NCI-H2227 (cell line): ENCODE measurements around the gene PDE11A.
A peak's percentile ranks its signal among the peaks of the same experiment; 100 is the strongest.

Experiments used
- DNase-seq: peaks from one replicate; lab custom pipeline; 2025; ENCODE audit not compliant: unreplicated experiment; lab: John Stamatoyannopoulos, UW

Gene PDE11A

DNA sequence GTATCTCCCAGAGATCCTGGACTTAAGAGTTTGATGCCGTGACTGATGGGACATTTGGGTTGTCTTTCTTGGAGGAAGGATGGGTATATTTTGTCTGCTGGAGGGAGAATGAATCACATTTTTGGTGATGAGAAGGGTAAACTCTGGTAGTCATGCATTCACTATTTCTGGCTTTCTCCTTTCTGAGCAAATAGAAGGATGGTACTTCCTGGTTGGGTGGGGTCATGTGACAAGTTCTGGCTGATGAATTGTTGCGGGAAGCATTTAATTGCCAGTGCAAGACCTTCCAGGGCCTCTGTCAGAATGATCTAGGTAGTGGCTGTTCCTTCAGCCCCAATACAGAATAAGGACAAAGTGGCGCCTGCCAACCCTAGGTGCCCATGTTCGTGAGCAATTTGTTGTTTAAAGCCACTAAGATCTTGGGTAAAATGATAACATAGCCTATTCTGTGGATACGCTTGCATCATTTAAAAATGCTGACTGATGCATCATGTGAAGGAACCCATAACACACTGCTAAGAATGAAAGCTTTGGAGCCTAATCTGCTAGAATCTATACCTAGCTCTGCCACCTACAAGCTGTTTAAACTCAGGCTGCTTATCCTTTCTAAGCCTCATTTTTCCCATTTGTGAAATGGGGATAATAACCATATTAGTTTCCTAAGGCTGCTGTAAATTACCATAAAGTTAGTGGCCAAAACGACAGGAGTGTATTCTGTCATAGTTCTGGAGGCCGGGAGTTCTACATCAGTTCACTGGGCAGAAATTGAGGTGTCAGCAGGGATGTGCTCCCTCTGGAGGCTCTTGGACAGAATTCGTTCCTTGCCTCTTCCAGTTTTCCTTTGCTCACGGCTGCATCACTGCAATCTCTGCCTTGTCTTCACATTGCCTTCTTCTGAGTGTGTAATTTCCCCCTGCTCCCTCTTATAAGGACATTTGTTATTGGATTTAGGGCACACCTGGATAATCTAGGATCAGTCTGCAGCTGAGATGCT, 398.7 kb downstream of the PDE11A start:
- DNase-seq = no peak

DNA sequence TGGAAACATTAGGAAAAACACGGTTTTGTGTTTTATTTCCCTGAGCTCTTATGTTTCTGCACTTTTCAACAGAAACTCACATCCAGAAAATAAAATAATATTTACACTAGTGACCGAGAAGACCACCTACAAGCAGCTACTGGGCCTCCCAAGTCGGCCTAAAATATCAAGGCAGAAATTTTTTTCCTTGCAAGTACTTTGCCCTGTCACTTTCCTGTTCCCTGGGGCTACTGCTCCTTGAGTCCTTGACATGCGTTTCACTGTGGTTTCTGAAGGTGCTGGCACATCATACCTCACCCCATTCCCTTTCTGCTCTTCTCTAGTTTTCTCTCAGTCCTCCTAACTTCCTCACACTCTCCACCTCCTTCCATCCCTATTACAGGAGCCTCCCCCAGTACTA, 400.9 kb downstream of the PDE11A start:
- DNase-seq = no peak

DNA sequence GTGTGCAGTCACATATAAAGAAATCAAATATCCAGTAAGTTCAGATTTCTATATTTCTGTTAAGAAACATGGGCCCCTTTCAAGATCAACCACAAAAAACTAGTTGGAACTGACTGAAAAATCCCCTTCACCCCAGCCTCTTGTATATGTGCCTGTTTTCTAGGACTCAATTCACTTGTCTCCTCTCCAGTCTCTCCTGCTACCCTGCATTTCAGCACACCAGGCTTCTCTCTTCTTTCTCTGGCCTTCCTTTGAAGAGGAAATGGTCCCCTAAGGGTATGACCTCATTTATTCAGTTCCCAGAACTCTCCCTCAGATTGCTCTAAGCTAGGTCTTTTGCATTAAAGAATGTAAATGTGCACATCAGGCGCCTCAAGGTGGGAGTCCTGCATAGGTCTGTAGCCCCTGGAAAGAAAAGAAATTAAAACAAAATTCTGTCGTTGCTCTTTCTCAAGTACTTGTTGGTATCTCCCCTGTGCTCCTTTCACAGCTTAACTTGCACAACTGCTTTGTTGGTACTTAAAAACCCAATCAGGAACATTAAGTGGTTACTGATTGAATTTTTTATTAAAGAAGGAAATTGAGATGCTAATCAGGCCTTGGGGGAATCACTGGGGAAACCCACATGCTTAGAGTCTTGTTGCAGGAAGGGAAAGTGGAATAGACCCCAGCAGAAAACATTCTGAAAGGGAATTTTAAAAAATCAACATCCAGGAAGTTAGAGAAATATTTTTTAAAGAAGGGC, 401.6 kb downstream of the PDE11A start:
- DNase-seq = no peak

DNA sequence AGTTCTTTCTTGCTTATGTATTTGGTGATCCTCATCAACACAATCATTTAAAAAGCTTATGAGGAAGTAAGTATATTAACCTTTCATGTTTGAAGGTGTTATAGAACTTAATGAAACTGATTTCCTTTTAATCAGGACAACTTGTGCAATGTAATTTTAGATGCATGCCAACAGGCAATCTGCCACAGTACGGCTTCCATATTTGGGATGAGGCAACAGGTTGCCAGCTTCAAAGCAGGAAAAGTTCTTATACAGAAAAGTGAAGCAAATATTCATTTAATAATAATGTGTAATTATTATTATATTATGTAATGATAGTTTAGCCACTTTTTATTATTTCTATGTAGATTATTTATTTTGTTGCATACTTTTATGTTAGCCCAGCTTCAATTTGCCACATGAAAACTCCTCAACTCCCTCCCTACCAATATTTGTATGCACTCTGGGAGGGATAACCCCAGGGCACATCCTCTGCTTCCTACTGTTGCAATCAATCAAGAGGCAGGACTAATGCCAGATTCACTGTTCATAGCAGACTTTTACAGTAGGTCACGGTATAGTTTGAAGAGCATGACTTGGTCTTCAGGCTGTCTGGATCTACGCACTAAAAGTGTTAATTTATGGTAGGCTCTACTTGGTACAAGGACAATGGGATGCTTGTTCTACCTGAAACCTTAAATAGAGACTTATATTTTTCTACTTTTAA, 402.8 kb downstream of the PDE11A start:
- no peak for DNase-seq

DNA sequence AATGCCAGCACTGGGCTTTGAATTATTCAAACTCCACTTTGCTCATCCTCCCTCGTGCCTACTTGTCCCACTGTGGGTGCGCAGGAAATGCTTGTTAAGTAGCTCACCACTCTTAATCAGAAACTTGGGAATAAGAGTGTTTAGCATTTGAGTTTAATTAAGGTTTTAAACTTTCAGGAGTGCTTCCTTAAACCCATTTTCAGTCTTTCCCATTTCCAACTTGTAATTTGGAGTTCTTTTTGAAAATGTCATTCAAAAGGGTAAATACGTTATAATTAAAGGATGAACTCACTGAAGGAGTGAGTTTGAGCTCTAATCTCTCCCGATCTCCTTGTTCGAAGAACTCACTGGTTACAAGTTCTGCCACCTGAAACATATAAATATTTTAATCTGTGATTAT, 403.4 kb downstream of the PDE11A start:
- no peak for DNase-seq

DNA sequence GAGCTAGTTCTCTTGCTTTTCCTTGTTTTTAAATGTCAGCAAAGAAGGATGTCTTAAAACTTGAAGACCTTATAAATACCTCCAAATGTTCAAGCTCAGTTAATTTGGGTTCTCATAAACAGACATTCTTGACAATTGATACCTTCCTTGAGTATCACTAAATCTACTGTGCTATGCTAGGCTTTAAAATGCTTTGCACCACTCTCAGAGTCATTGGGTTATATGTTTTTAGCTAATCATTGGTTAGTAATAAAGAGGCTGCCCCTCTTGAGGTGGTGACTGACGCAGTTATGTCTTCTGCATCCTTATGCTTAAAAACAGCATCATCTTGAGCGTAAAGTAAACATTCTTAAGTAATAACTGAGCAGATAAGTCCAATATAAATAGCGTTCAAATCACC, 404.0 kb downstream of the PDE11A start:
- no peak for DNase-seq

DNA sequence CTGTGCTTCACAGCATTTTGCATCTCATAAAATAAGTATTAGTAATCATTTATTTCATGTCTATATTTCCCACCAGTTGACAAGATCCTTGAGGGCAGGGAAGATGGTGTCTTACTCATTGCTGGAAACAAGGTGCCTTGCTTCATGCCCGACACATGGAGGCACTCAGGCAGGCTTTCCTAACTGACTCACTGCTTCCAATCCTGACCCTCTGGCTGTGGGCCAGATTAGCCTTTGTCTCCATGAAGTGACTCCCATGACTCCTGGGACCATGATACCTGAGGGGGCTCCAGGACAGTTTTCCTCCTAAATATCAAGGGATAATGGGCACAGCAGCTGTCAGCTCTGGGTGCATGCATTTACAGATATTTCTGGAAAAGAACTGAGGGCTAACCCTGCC, 405.0 kb downstream of the PDE11A start:
- DNase-seq = no peak

DNA sequence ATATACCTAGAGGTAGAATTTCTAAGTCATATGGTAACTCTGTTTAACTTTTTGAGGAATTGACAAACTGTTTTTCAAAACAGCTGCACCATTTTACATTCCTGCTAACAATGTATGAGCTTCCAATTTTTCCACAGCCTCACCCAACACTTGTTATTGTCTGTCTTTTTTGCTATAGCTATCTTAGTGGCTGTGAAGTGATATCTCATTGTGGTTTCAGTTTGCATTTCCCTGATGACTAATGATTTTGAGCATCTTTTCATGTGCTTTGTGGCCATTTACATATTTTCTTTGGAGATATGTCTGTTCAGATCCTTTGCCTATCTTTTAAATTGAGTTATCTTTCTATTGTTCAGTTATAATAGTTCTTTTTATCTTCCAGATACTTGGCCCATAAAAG, 406.2 kb downstream of the PDE11A start:
- no peak for DNase-seq

DNA sequence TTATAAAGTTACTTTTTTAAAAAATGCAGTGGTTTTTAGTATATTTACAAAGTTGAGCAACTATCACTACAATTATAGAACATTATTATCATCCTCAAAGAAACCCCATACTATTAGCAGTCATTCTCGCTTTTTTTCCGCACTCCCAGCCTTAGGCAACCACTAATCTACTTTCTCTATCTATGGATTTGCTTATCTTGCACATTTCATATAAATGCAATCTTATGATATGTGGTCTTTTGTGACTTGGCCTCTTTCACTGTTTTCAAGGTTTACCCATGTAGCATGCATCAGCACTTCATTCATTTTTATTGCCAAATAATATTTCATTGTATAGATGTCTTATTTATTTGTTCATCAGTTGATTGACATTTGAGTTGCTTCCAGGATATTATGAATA, 406.6 kb downstream of the PDE11A start:
- no peak for DNase-seq

DNA sequence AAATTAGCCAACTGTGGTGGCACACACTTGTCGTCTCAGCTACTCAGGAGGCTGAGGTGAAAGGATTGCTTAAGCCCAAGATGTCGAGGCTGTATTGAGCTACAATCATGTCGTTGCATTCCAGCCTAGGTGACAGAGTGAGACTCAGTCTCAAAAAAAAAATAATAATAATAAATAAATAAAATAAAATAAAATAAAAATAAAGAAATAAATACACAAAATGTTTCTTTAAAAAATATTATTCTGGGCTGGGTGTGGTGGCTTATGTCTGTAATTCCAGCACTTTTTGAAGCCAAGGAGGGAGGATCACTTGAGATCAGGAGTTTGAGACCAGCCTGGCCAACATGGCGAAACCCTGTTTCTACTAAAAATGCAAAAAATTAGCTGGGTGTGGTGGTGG, 407.2 kb downstream of the PDE11A start:
- DNase-seq = no peak

DNA sequence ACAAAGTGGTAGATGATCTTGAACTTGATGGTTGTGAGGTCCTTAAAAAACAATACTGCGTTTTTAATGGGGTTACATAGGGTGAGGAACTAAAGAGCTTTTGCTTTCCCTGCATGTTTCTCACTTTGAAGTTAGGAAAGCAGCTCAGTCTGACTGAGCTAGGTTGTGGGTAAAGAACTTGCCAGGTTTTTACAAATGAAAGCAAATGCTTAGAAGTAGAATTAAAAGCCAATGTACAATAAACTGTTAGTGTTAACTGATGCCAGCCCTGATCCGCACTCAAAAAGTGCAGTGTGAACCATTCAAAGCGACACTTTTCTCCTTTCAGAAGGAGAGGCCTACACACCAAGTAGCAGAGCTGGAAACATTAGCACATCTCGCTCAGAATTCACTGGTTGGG, 409.7 kb downstream of the PDE11A start:
- no peak for DNase-seq

DNA sequence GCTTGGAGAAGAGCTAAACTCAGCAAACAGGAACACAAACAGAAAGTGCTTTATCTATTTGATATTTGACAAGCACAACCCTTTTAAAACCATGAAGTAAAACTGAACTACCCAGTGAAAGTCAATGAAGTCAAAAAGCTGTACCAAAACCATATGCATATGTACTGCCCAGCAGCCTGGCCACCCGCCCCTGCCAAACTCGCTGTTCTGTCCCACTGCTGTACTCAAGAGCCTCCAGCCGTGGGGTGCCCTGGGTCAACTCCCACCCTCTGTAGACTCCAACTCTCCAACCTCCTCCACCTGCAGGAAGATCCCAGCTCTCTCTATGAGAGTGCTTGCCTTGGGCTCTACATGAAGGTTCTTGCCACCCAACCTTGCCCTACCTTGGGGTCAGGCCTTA, 411.8 kb downstream of the PDE11A start:
- DNase-seq = no peak

DNA sequence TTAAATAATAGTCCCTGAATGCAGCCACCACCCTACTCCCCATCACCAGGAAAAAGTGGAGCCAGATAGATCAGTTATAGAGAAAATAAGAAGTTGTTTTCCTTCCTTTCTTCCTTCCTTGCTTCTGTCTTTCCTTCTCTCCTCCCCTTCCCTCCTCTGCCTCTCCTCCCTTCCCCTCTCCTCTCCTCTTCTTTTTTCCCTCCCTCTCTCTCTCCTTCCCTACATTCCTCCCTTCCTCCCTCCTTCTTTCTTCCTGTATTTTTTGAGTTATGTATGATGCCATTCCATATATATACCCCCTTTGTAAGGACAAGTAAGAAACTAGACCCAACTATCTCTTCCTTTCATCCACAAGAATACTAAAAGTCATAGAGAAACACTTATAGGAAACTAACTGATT, 414.3 kb downstream of the PDE11A start:
- no peak for DNase-seq

DNA sequence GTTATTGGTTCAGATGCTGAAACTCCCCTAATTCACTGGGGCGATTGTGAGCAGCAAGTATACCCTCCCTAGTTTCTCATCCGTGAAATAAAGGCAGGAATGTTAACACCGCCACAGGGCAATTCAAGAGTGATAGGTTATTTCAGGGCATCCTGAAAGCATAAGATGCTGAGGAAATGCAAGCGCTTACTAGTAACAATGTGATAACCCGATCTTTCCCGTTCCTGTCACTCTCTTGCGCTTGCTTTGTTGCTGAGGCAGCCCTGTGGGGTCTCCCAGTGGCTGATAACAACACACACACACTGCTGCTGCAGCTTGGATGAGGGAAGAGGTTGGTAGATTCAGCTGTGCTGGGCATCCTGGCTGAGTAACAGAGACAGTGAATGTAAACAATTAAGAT, 420.7 kb downstream of the PDE11A start:
- peak; percentile 52 for DNase-seq

DNA sequence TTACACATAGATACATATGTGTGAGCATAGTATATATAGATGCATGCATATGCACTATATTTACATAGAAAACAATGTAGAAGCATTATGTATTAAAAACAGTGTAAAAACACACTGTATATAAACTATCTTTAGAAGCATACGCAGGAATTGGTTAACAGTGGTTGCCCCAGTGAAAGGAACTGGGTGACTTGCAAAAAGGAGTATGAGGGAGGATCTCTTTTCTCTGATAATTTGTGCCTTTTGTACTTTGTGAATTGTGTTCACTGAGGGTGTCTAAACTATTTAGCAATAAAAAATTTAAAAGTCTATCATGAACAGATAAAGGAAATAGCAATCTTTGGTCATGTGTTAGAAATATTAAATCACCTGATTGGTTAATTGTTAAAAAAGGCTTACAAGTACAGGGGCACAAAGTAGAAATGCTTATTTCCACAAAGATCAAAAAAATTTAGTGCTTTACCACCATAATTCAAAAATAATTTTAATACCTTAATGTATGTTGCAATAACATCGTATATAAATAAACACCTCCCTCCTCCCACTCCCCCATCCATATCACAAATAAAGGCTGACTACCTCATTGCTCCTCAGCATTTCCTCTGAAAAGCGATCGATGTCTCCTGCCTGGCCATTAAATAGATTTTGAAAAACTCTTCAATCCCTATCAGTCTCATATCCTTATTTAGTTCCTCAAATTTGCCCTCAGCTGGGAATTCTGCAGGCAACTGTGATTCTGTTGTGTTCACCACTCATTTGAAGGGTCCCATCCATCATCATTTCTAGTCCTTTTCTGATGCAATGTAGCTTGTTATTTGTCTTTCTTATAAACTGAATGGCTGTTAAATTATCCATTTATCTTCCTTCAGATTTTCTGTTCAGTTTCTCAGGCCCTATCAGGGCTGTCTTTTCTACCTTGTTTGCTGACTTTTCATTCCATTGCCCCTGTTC, 422.7 kb downstream of the PDE11A start:
- DNase-seq = peak; percentile 20

DNA sequence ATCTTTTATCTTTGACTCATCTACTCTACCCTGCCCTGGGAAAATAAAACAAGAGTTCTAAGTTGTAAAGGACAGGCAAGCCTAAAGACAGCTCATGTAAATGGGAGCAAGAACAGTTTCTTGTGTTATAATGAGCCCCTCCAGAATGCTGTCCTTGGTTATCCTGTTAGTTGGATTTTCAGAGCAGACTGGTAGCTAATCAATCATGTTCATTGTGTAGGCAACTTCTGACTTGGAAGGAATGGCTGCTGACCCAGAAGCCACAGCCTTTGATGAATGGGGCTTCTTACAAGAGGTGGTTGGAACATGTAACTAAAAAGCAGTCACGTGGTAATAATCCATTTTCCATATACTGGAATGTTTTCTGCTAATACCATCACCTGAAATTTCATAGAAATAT, 425.8 kb downstream of the PDE11A start:
- DNase-seq = no peak

DNA sequence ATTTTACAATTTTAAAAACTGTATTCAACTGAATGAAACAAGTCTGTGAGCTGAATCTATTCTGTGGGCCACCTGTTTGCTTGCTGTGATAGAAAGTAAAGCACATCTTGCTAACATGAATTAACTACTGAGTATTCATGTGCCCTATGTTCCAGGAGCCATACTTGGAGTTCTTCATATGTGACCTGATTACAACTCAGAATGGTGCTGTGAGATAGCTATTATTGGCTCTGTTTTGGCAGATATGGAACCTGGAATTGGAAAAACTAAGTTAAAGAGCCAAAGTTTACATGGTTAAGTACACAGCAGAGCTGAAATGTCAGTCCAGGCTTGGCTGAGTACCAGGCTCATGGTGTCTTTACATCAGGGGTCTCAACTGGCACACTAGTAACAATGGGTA, 426.3 kb downstream of the PDE11A start:
- no peak for DNase-seq

DNA sequence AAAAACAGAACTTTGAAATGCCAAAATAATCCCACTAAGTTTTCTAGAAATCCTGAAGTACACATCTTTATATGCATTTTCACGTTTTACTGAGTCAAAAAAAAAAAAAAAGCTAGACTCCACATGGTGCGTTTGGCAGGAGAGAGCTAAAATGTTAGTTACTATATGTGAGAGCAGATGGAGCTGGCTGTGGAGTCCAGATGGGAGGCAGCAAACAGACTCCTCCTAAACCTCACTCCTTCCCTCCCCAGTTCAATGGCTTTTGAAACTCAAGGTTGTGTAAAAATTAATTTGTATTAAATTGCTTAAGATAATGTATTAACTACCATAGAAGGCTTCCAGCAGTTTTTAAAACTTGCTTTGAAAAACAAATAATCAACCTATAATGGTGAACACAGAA, 431.2 kb downstream of the PDE11A start:
- DNase-seq = no peak

DNA sequence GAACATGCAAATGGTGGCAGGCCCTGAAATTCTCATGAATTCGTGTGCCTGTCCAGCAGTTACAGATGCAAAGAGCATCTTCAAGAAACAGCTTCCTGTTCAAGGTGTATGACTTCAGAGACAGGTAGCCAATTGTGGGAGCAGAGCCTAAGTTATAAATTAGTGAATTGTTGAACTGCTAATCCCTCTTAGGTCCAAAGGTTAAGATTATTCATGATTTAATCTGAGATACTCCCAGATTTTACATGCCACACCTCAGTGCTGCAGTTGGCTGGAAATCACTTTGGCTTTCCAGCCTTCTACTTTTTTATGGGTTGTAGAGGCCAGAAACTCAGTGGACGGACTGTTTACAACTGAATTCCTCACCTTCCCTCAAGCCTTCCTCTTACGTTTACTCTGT, 432.2 kb downstream of the PDE11A start:
- no peak for DNase-seq

DNA sequence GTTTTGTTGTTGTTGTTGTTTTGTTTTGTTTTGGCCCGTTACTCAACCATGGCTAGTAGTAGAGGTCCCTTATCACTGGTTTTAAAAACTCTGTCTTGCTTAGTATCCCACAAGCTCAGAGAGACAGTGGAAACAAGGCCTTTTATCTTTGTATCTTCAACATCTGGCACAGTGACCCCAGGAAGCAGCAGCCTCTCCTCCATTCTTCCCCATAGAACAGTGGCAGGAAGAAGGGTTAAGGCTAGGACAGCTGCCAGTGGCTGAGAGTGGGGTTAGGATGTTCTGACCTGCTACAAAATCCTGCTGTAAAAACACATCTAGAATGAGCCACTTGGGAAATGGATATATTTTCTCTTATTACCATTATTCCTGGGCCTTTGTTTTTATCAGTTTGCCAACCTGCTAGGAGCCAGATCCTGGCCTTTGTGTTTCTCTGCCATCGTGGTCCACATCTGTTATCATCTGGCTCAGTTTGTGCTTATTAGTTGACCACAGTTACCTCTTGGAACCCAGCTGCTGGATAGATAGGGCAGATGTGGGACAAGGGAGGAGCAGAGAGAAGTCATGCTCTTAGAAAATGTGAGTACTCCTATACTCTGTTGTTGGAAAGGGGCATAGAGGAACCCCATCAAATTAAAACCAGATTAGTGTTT, 433.2 kb downstream of the PDE11A start:
- DNase-seq = no peak
